D721Med (cell line): ENCODE data around the gene IRX2.

ENCODE experiments used
- DNase-seq: peaks from one replicate; pipeline ENCODE4 v3.0.0; 2011; ENCODE audit warnings: low spot score; ENCODE audit not compliant: insufficient read length
- FAIRE-seq: peaks from 2 replicates; lab custom pipeline; 2011; peaks lifted over from hg19 to GRCh38; lab: Jason Lieb, UNC
- CTCF ChIP-seq: IDR thresholded peaks from 2 replicates; pipeline ENCODE4 v1.5.1; 2012; ENCODE audit warnings: mild to moderate bottlenecking, control low read depth; ENCODE audit not compliant: insufficient read depth; ENCODE audit errors: missing control alignments

The IRX2 gene

GRCh38 chr5:2700876-2701275 is 50.6 kb downstream of the IRX2 start:
- DNase-seq (no peak), FAIRE-seq (no peak)
- TF ChIP-seq CTCF = no peak

- no peak for FAIRE-seq
Measured at GRCh38 chr5:2699686-2700085, 51.8 kb downstream of the IRX2 start.

GRCh38 chr5:2699231-2699630 is 52.2 kb downstream of the IRX2 start:
- FAIRE-seq (no peak), DNase-seq (no peak)
- no peak for TF ChIP-seq CTCF

More at GRCh38 chr5:2699686-2700085, 51.8 kb downstream of the IRX2 start:
- no peak for DNase-seq
- TF ChIP-seq CTCF = no peak

GRCh38 chr5:2698581-2698980 is 52.9 kb downstream of the IRX2 start:
- DNase-seq (no peak), FAIRE-seq (no peak)
- TF ChIP-seq CTCF = no peak

- DNase-seq = no peak
- no peak for FAIRE-seq
- no peak for TF ChIP-seq CTCF
Measured at GRCh38 chr5:2697446-2698200, 53.9 kb downstream of the IRX2 start.

GRCh38 chr5:2697041-2697440 is 54.4 kb downstream of the IRX2 start:
- DNase-seq (no peak), FAIRE-seq (no peak)
- TF ChIP-seq CTCF = no peak
